Tibial nerve (tissue), 4 donors: ENCODE results near the gene CDH12. TPM values are rescaled to one million over a fixed set of nuclear protein-coding genes. Genes with fewer than 3 reads are reported as not detected.
"Not testable (repeated sequence)": the region's sequence is repeated elsewhere in the genome, so short reads cannot be mapped to it uniquely, and the experiment has no call there.

Source experiments
- DNase-seq, 2 donors: peaks; one replicate each; pipeline ENCODE4 v3.0.0-alpha.2; 2019; ENCODE audit warnings: low spot score in 2 of 2
- H3K27ac ChIP-seq, 4 donors: fragments of 200-600 bp; sonication (generic) in 3 of 4; one replicate each; pipeline ENCODE4 v1.5.1; 2017 to 2019; ENCODE audit warnings: mild to moderate bottlenecking in 1 of 4
- H3K27me3 ChIP-seq, 2 donors: fragments of 200-600 bp; sonication (generic) in 1 of 2; one replicate each; pipeline versions ENCODE4 v1.5.1 to v1.6.0; 2017 to 2019
- H3K36me3 ChIP-seq, 3 donors: fragments of 200-600 bp; sonication (generic); one replicate each; pipeline ENCODE4 v1.5.1; 2018 to 2019
- H3K4me1 ChIP-seq, 4 donors: fragments of 200-600 bp; sonication (generic) in 3 of 4; one replicate each; pipeline ENCODE4 v1.5.1; 2017 to 2019
- H3K4me3 ChIP-seq, 4 donors: fragments of 200-600 bp; sonication (generic) in 3 of 4; one replicate each; pipeline ENCODE4 v1.5.1; 2017 to 2019; ENCODE audit warnings: mild to moderate bottlenecking in 1 of 4, moderate library complexity in 1 of 4
- H3K9me3 ChIP-seq, 4 donors: fragments of 200-600 bp; sonication (generic) in 3 of 4; one replicate each; pipeline ENCODE4 v1.5.1; 2017 to 2019
- EP300 ChIP-seq, 2 donors: sonication (generic); formaldehyde crosslinking; IDR thresholded peaks; one replicate each; pipeline ENCODE4 v1.6.1; 2017; ENCODE audit warnings: antibody characterized with exemption in 2 of 2, mild to moderate bottlenecking in 1 of 2
- POLR2A ChIP-seq, 2 donors: fragments of 450-650 bp; IDR thresholded peaks; one replicate each; pipeline ENCODE4 v1.6.1; 2017; ENCODE audit warnings: antibody characterized with exemption in 2 of 2, mild to moderate bottlenecking in 2 of 2, moderate library complexity in 2 of 2
- WGBS, 2 donors: methylation state at CpG; one replicate each; pipeline ENCODE4 v1.1.5; 2018; 5-methylcytosine and 5-hydroxymethylcytosine counted together
- total RNA-seq, 4 donors: library from RNA; depleted of rRNA; stranded (reverse); fragments of >200 nt; gene quantifications; one replicate each; pipeline ENCODE4 v1.1.0, GENCODE V29; 2016
- TF ChIP-seq, protein P1 (sequence below), 5 experiments: fragments of 200-600 bp in 3 of 5; fragments of 450-650 bp in 2 of 5; sonication (generic) in 3 of 5; IDR thresholded peaks; one replicate each; pipeline ENCODE4 v1.5.1; 2016 to 2019; ENCODE audit warnings: antibody characterized with exemption in 5 of 5, mild to moderate bottlenecking in 3 of 5, moderate library complexity in 2 of 5

Gene CDH12
- total RNA-seq, 4 donors from 2014 or later = 0.30 TPM; not detected in 3

GRCh38 chr5:22892441-22892840, 39.3 kb upstream of the CDH12 start:
- H3K27ac ChIP-seq = no peak overlapping the region
- 54 to 66% methylated on average over 4 of the region's 4 CpGs for WGBS, 2 donors
- TF ChIP-seq POLR2A (IDR thresholded peaks at IDR 0.05) = no peak
- no peak overlapping the region for H3K4me3 ChIP-seq
- no peaks in the 10 kb centered on the region for H3K27me3 ChIP-seq
- H3K9me3 ChIP-seq = no peaks in the 10 kb centered on the region
- H3K36me3 ChIP-seq = no peaks in the 10 kb centered on the region
- no peak for DNase-seq
- H3K4me1 ChIP-seq = no peaks in the 10 kb centered on the region

DNA sequence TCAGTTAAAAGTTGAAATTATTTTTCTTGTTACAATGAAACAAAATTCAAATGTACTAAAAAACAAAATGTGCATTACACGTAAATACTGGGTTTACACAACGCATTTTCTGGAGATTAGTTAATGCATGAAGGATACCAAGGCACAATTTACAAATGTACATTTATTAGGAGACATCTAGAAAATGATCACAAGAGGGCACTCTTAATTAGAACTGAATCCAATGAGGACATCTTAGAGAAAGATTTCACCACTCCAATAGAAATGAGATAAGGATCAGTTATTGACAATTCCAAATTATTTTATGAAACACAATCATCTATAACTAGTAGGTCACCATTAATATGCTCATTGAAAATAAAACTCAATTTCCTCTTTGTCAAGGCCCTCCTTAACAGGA, 36.6 kb upstream of the CDH12 start:
- H3K36me3 ChIP-seq = no peaks in the 10 kb centered on the region
- no peaks in the 10 kb centered on the region for H3K27me3 ChIP-seq
- 74 to 83% methylated on average over 2 of the region's 2 CpGs for WGBS, 2 donors
- no peak overlapping the region for H3K27ac ChIP-seq
- TF ChIP-seq, protein P1, sequence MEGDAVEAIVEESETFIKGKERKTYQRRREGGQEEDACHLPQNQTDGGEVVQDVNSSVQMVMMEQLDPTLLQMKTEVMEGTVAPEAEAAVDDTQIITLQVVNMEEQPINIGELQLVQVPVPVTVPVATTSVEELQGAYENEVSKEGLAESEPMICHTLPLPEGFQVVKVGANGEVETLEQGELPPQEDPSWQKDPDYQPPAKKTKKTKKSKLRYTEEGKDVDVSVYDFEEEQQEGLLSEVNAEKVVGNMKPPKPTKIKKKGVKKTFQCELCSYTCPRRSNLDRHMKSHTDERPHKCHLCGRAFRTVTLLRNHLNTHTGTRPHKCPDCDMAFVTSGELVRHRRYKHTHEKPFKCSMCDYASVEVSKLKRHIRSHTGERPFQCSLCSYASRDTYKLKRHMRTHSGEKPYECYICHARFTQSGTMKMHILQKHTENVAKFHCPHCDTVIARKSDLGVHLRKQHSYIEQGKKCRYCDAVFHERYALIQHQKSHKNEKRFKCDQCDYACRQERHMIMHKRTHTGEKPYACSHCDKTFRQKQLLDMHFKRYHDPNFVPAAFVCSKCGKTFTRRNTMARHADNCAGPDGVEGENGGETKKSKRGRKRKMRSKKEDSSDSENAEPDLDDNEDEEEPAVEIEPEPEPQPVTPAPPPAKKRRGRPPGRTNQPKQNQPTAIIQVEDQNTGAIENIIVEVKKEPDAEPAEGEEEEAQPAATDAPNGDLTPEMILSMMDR (IDR thresholded peaks at IDR 0.05) = no peak
- TF ChIP-seq POLR2A (IDR thresholded peaks at IDR 0.05) (no peak), EP300 (IDR thresholded peaks at IDR 0.05) (no peak)
- DNase-seq = no peak
- no peaks in the 10 kb centered on the region for H3K4me1 ChIP-seq
- no peaks in the 10 kb centered on the region for H3K9me3 ChIP-seq
- no peak overlapping the region for H3K4me3 ChIP-seq

DNA sequence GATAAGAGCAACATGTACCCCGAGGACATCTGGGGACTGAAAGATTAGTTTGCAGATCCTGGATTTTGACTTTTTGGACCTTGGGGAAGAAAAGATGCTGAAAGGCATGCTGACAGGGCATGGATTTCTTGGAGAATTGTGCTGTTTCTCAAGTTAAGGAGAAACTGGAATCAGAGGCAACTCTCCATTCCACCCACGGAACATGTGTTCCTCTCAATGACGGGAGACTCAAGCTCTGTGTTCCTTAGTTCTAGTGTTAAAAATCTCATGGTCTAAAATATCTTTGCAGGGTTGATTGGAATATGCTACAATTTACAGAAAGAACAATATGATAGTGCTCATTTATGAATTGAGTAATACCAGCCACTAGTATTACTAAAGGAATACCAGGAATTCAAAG, 34.4 kb upstream of the CDH12 start:
- 64 to 76% methylated on average over 3 of the region's 3 CpGs for WGBS, 2 donors
- H3K4me1 ChIP-seq = no peaks in the 10 kb centered on the region
- no peaks in the 10 kb centered on the region for H3K27me3 ChIP-seq
- H3K9me3 ChIP-seq = no peaks in the 10 kb centered on the region
- no peak overlapping the region for H3K4me3 ChIP-seq
- H3K27ac ChIP-seq = no peak overlapping the region
- TF ChIP-seq POLR2A (IDR thresholded peaks at IDR 0.05) (no peak), EP300 (IDR thresholded peaks at IDR 0.05) (no peak)
- TF ChIP-seq, protein P1 (IDR thresholded peaks at IDR 0.05) = no peak
- no peak for DNase-seq
- H3K36me3 ChIP-seq = no peaks in the 10 kb centered on the region

DNA sequence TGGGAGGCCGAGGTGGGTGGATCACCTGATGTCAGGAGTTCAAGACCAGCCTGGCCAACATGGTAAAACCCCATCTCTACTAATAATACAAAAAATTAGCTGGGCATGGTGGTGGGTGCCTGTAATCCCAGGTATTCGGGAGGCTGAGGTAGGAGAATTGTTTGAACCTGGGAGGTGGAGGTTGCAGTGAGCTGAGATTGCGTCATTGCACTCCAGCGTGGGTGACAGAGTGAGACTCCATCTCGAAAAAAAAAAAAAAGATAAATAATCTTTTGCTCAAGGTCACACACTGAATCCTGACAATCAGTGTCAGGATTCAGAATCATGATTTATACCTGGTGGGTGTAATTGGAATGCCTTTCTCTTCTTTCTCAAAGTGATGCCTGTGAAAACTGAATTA, 5.8 kb upstream of the CDH12 start:
- H3K4me3 ChIP-seq, H3K27me3 ChIP-seq, H3K36me3 ChIP-seq, H3K27ac ChIP-seq, H3K4me1 ChIP-seq, DNase-seq, H3K9me3 ChIP-seq: not testable (repeated sequence)
- 86 to 90% methylated on average over 5 of the region's 5 CpGs for WGBS, 2 donors

DNA sequence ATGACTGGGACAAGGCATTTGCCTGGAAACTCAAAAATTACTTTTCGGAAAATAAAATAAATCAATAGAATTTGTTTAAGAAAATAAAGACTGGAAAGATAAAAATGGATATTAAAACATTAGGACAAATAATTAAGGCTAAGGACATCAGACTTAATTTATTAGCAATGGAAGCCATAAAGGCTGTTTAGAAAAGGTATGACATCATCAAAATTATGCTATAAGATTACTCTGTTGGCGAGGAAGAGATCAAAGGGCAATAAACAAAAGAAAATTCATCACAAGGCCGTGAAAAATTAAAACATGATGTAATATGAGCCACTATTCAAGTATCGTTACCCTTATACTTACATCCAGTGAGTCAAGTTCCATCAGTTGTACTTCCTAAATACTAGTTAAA, 2.7 kb upstream of the CDH12 start:
- H3K27me3 ChIP-seq = no peaks in the 10 kb centered on the region
- no peaks in the 10 kb centered on the region for H3K36me3 ChIP-seq
- TF ChIP-seq, protein P1 (IDR thresholded peaks at IDR 0.05) = no peak
- TF ChIP-seq EP300 (IDR thresholded peaks at IDR 0.05) (no peak), POLR2A (IDR thresholded peaks at IDR 0.05) (no peak)
- 73 to 75% methylated on average over 4 of the region's 4 CpGs for WGBS, 2 donors
- no peak for DNase-seq
- peaks cover 0 to 16% (median 0%) of the 10 kb centered on the region in 4 donors for H3K4me1 ChIP-seq
- H3K9me3 ChIP-seq = no peaks in the 10 kb centered on the region
- H3K4me3 ChIP-seq = no peak overlapping the region
- H3K27ac ChIP-seq = no peak overlapping the region

GRCh38 chr5:22850981-22851380, 2.2 kb downstream of the CDH12 start:
- Histone ChIP-seq H3K27me3 (no peaks in the 10 kb centered on the region), H3K4me1 (peaks cover 0 to 16% (median 0%) of the 10 kb centered on the region in 4 donors), H3K4me3 (no peak overlapping the region), H3K9me3 (no peaks in the 10 kb centered on the region), H3K36me3 (no peaks in the 10 kb centered on the region), H3K27ac (no peak overlapping the region)
- TF ChIP-seq POLR2A (IDR thresholded peaks at IDR 0.05) = no peak
- TF ChIP-seq, protein P1 (IDR thresholded peaks at IDR 0.05) = no peak
- no peak for TF ChIP-seq EP300 (IDR thresholded peaks at IDR 0.05)
- DNase-seq = no peak
- WGBS, 2 donors = 45 to 50% methylated on average over 3 of the region's 3 CpGs
